Renal pelvis (tissue), 4 donors: ENCODE results near the gene TMEM51. TPM values are rescaled to one million over a fixed set of nuclear protein-coding genes. Genes with fewer than 3 reads are reported as not detected.
"Not testable (repeated sequence)": the region's sequence is repeated elsewhere in the genome, so short reads cannot be mapped to it uniquely, and the experiment has no call there.

Experiments
- DNase-seq: peaks from one replicate; pipeline ENCODE4 v3.0.0-alpha.2; 2013
- polyA plus RNA-seq, 3 donors: library from polyadenylated mRNA; unstranded; fragments of 120-200 nt; gene quantifications; one replicate each; pipeline ENCODE4 v1.2.1, GENCODE V29; 2013; ENCODE audit not compliant: insufficient read length in 3 of 3

The TMEM51 gene
- polyA plus RNA-seq, 3 donors, result 19.0 to 21.5 (median 20.0) TPM

DNA sequence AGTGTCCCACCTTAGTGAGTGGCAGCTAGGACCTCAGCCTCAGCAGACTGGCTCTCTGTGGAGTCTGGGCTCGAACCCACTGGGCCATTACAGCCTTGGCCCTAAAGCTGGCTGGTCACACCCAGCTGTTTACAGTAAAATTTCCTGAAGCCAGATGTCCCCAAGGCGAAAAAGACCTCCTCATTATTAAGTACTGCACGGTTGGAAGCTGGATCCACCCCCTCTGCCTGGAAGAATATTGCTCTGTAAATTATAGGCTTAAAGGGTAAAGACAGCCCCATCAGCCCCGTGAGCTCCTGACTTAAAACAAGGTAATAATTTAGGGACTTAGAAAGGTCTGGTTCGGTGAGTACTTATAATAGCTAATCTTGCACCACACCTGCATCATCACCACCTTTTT is 30.3 kb upstream of the TMEM51 start:
- DNase-seq, result no peak

DNA sequence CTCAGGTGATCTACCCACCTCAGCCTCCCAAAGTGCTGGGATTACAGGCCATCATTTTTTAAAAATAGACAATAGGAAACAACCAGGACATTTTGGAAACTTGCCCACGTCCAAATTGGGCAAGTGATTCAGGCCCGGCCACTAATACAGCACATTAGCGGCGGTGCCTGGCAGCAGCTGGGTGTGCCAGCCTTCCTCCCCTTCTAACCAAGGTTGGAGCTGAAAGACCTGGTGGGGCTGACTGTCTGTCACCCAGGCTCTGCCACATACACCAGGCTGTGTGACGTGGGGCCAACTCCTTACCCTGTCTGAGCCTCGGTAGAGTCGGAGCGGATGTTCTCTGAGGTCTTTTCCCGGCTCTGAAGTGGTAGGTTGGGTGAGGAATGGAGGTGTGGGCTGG is 29.6 kb upstream of the TMEM51 start:
- DNase-seq, result no peak

DNA sequence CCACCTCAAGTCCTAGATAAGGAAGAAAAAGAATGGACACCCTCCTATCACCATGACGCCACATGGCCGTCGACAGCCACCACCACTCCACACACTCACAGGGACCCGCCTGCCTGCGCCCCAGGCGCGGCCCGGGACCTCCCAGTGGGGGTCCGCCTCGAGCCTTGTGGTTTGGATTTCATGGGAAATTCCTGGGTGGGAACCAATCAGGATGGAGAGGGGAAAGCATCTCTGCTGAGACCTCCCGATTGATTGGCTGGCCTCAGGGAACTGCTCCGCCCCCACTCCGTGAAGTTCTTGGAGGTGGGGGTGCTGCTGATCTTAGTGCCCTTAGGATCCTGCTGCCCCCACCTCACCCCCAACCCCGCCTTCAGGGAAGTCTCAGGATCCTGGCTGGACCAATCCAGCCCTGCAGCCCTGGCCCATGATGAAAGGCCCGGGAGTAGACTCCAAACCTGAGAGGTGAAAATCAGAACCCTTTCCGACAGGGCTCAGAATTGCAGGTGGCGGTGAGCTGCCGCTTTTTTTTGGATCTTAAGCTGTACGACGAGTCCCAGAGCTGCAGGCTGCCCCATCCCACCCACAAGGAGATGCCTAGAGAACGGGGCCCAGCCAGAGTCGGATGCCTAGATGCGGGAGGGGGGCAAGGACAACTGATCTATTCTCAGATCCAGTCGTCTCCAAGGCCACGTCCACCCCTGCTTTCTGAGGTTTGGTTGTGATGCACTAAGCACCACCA is 29.0 kb upstream of the TMEM51 start:
- DNase-seq, result no peak

DNA sequence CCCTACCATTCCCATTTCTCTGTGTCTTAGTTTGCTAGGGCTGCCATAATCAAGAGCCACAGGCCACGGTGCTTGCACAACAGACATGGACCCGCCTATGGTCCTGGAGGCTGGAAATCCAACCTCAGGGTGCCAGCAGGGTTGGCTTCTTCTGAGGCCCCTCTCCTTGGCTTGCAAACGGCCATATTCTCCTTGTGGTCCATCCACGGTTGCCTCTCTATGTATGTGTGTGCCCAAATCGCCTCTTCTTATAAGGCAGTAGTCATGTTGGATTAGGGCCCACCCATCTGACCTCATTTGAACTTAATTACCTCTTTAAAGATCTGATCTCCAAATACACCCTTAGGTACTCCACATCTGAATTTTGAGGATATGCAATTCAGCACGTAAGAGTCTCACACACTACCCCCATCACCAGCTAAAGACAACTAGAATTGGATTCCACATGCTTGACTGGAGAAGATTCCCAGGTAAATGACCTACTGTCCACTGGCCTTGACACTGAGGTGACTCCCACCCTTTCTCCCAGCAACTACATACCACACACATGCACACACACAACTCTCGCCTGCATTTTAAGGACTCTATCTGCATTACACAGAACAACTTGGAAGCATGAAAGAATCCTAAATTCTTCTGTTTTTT is 28.3 kb upstream of the TMEM51 start:
- DNase-seq, result no peak

DNA sequence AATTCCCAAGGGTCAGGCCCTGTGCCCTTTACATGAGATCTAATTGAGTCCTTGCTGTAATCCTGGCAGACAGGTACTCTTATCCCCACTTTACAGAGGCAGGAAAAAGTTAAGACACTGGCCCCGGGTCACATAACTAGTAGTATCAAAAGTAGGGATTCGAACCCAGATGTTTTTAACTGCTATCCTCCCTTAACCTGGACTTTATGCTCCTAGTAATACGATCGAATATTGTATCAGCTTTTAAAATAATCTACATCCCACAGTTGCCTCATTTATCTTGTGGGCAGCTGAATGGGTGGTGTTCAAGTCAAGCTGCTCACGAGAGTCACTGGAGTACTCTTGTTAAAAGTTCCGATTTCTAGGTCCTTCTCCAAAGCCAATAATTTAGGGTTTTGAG is 25.5 kb upstream of the TMEM51 start:
- no peak for DNase-seq

DNA sequence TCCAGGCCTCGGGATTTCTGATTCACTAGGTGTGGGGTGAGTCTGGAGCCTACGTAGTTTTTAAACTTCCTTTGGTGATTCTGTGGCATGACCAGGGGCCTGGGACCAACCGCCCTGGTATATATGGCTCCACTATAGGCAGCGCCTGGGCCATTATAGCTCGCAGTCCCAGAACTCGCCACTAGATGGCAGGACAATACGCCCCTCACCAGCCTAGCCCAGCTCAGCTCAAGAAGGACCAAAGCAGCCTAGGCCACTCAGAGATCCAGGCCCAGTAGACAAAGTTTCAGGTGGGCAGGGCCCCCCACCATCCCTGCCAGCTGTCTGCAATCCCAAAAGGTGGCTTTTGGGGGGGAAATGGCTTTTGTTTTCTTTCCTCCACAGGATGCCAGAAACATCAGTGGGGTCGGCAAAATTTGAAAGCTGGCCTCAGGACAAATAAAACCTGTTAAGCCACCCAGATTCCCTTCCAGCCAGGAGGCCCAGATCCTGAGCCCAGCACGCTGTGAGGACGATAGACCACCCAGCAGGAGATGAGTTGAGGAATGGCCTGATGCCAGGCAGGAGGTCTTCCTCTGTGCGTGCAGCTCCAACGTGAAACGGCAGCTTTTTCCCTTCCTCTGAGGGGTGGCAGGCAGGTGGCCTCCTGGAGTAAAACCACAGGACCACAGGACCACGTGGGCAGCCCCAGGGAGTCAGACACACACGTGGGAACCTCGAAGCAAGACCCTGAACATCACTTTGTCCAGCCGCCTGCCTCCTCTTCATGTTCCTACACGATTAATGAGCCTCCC is 24.8 kb upstream of the TMEM51 start:
- DNase-seq, result peak; percentile 71

DNA sequence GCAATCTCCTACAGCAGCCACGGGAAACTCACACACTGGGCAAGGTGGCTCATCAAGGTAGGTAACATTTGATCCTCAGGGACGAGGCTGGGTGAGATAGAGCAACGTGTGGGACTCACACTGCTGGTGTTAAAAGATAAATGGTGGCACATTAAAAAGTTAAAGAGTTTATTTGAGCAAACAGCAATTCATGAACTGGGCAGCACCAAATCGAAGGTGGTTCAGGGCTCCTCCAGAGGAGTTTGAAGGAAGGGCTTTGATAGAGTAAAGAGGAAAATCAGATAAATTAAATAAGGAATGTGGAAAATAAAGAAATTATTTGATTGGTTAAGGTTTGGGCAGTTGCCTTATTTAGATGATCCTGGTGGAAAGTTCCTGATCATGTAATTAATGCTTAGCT is 23.6 kb upstream of the TMEM51 start:
- no peak for DNase-seq

DNA sequence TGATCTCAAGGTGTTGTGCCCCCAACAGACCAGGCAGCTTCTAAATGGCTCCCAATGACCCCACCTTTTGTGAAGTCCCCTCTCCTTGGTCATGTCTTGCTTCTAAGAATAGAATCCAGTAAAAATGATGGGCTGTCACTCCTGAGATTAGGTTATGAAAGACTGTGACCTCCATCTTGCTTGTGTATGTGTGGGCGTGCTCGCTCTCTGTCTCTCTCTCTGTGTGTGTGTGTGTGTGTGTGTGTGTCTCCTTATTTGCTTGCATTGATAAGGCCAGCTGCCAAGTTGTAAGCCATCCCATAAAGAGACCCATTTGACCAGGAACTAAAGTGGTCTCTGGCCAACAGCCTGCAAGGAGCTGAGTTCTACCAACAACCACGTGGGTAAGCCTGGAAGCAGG is 22.9 kb upstream of the TMEM51 start:
- no peak for DNase-seq

DNA sequence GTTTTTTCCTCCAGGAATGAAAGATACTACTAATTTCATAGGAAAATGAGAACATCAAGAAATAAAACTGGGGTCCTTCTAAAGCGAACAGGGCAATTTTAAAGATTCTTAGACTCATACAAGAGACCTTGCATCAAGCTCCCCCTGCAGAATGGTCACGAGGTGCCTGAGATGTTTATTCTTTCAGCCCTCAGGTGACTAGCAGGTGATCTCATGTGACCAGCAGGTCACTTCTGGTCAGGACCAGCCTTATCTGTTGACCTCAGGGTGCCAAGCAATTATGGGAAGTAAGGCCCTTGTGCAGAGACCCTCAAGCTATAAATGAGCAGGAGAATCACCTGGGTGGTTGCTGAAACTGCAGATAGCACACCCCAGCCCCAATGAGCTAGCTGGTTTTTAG is 20.6 kb upstream of the TMEM51 start:
- DNase-seq, result no peak

DNA sequence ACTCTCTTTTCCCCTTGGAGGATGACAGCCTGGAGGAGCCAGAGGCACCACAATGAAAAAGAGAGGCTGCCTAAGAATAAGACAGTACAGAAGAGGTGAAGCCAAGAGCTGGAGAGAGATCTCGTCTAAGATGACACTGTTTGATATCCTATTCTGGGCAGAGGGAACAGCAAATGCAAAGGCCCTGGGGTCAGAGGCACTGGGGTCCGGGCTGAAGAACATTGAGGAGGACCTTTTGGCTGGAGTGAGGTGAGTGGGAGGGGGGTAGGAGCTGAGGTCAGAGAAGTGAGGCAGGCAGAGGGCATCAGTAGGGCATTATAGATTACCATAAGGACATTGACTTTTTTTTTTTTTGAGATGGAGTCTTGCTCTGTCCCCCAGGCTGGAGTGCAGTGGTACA is 19.3 kb upstream of the TMEM51 start:
- DNase-seq, result no peak

DNA sequence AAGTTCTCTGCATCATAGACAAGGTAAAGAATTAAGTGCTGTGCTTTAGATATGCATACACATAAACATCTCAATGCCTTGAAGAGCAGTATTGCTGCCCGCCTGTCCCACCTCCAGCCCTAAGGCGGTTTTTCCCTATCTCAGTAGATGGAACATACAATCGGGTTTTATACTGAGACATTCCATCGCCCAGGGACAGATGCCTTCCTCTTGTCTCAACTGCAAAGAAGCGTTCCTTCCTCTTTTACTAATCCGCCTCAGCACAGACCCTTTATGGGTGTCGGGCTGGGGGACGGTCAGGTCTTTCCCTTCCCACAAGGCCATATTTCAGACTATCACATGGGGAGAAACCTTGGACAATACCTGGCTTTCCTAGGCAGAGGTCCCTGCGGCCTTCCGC is 17.9 kb upstream of the TMEM51 start:
- DNase-seq, result not testable (repeated sequence)

DNA sequence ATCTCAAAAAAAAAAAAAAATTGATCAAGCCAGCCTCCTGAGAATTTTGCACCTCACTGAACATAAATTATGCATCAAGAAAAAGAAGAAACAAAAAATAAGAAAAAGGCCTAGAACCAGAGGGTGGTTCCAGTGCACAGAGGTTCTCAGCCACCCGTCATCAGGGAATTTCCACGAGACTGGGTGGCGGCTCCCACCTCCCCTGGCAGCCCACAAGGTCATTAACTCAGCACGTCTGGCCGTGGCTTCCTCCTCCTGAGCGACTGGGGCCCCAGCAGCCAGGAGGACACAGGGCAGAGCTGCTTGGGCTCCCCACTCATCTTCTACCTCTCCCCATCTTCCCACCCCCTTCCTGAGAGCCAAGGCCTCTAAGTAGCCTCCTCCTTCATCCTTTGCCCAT is 15.7 kb upstream of the TMEM51 start:
- no peak for DNase-seq

DNA sequence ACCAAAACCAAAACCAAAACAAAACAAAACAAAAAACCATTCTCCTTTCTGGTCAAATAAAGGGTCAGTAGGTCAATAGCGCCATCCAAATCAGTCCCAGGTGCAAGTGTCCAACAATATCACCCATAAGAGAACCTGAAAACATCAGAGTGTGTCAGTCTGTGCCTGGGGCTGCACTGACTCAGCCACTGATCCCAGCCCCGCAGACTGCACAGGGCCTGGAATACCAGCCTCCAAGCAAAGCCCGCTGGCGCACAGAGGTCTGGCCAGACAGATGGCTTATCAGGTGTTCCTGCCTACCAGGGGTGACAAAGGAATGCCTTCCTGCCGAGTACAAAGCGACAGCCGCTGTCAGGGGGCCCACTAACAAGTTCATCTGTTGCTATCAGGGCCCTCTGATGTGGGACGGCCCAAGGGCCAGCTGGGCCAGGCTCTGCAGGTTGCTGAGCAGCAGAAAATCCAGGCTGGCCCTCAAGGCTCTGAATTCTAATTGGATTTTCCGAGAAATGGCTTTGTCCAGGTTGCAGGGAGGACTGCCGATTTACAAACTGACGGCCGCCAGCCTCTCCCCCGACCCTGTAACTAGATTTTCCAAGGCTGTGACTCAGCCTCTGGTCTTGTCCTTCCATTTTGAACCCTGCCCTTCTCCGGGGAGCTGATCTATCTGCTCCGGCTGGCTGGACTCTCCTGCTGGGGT is 13.7 kb upstream of the TMEM51 start:
- DNase-seq, result no peak

DNA sequence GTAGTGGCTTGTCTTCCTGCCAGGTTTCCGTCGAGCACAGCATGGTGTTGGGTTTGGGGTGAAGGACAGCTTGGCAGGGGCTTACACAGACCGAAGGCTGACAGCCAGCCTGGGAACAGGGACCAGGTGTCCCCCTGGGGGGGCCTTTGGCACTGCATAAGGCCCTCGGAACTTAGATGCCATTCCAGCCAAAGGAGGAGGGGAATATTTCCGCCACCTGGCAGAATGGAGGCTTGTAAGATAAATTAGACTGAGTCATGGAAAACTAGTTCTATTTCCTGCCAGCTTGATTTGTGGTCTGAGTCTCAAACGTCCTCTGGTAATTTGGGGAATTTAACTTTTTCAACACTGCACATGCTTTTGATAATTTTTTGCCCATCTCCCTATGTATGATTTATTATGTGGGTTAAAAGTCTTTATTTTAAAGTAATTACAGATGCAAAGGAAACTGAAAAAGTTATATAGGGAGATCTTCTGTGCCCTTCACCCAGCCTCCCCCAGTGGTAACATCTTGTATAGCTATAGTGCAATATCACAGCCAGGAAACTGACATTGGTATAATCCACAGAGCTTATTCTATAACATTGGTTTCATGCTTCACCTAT is 11.5 kb upstream of the TMEM51 start:
- DNase-seq, result no peak

DNA sequence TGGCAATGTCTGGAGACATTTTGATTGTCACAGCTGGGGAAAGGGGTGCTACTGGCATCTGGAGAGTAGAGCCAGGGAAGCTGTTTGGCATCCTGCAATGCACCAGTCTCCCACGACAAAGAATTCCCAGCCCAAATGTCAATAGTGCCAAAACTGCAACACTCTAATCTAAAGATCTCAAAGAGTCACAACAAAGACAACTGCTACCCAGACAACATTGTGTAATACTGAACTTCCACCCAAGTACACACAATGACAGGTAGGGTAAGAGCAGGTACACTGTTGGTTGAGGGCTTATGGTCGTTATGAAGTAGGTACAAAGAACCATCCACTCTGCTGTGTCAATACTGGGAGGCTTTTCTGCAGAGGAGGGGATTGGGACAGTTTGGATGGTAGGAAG is 8.2 kb upstream of the TMEM51 start:
- no peak for DNase-seq

DNA sequence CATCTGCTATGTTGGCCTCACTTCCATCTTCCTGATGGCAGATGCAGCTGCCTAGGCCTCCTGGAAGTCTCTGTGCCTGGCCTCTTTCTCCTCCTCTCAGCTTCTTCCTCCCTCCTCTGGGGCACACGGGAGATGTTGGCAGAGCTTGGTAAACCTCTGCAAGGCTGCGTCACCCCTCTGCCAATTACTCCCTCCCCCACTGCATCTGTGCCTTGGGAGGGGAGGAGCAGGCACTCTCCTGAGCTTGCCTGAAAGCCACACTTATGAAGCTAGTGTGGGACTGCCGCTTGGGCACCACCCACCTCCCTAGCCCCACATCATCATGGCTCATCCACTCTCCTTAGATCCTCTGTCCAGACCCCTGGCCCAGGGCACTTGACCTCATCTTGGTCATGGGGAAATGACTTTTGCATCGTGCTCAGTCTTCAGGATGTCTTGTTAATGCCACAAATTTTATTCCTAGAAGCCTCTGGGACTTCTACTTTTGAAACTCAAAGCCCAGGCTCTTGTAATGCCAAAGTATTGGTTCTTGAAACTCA is 7.3 kb upstream of the TMEM51 start:
- DNase-seq, result no peak

DNA sequence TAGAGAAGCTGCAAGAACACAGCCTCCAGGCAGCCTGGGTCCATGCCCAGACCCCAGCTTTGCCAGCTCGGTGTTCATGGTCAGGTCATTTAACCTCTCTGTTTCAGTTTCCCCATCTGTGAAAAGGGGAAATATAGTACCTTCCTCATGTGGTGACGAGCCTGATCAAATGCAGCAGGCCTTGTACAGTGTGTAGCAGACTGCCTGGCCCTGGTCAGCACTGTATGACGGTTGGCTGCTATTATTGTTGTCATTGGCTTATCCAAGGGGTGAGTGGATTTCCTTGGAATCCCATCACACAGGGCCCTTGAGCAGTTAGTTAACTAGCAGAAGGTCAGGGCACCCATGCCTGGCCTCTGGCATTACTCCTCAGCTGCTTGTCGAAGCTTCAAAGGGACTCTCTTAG is 6.6 kb upstream of the TMEM51 start:
- no peak for DNase-seq

DNA sequence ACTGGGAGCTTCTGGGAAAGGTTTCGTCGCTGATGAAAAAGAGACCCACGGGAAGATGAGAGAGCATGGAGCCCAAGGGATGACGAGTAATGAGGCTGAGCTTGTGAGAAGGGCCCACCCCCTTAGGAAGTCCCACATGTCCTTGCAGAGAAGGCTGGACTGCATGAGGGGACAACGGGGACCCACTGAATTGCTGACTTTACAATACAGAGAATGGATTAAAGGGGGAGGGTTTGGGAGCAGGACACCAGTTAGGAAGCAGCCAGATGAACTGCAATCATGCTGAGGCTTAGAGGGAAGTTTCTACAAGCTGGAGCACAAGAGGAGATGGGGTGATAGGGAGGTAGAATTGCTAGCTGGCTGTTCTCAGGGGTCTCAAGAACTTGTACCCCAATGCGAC is 5.5 kb upstream of the TMEM51 start:
- no peak for DNase-seq

DNA sequence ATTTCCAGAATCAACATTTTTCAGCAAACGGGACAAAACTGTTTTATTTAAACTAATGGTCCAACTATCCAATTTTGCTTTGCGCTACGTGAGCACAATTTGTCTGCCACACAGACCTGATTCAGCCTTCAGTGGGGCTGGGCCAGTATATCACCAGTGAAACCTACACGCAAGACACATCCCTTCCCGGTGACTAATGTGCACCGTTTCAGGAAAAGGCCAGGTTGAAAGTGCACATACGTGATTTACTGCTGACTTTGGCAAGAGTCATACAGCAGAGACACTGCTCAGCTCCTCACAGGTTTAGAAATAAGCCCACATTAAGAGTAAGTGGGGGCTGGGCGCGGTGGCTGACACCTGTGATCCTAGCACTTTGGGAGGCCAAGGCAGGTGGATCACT is 5.1 kb upstream of the TMEM51 start:
- no peak for DNase-seq

DNA sequence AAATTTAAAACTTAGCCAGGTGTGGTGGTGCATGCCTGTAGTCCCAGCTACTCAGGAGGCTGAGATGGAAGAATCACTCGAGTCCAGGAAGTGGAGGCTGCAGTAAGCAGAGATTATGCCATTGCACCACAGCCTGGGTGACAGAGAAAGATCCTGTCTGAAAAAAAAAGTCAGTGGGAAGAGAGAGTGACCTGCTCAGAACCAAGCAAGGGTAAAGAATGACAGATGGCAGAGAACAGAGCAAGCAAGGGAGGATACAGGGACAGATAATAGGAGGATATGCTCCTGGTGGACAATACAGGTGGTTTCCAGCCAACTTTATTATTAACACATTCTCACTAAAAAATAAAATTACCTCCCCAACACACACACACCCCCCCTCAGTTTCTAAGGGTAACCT is 4.6 kb upstream of the TMEM51 start:
- DNase-seq, result no peak

DNA sequence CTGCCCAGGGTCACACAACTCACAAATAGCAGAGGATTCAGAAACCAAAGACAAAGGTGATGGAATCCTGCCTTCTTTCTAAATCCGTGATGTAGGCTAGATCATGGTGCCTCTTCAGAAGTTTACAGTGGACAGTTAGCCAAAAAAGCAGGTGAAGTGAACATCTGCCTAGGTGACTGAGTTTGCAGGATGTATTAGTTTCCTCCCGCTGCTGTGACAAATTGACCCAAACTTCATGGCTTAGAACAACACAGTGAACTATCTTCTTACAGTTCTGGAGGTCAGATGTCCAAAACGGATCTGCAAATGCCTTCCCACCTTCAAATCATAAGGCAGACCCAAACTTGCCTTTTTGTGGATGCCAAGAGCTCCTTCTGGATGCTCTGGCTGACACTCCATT is 3.2 kb upstream of the TMEM51 start:
- DNase-seq, result no peak

DNA sequence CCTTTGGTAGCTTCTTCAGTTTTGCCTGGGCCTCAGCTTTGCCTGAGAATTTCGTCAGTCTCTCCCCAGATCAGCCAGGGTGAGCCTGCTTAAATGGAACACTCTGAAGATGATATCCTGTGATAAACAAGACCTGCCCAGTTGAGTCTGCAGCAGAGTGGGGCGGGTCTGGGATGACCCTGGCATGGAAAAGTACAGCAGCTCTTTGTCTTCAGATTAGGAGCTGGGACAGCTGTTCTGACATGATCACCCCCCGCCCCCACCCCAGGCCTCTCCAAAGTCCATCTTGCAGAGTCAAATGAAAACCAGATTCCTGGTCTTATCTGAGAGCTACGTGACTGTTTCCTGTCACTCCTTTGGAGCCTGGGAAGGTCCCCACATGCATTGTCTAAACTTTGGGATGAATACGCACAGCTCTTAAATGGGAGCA is 2.2 kb upstream of the TMEM51 start:
- no peak for DNase-seq
